Right ventricle myocardium inferior (tissue), 1 donor: ENCODE data around the gene PRKAA2. TPM values are rescaled to one million over a fixed set of nuclear protein-coding genes. Genes with fewer than 3 reads are reported as not detected.

Experiments
- ATAC-seq: fragments of 200-7000 bp; cut with Tn5 transposase; one replicate; pipeline ENCODE4 v1.9.1; 2020; ENCODE audit warnings: mild to moderate bottlenecking, moderate library complexity
- DNase-seq: peaks from one replicate; pipeline ENCODE4 v3.0.0; 2021; ENCODE audit errors: missing footprints
- intact Hi-C: fragments of 100-400 bp; cut with DNase I; formaldehyde crosslinking; loops from one replicate; pipeline ENCODE4 v1.11.0; 2022
- total RNA-seq: library from RNA; stranded (reverse); fragmentation: NEBNext Ultra II Directional; extraction: Animal tissue kit (Norgen Biotek cat#: 25700); gene quantifications from one replicate; pipeline ENCODE4 v1.2.1, GENCODE V29; 2021
- donor health status: DM: no; HTN: yes; CAD: no; lungs with severe emphysema.

PRKAA2 gene
- total RNA-seq, 1 donor from 2014 or later = 77.9 TPM

- no peak for DNase-seq
- intact Hi-C loops = loop anchor here (5.0 to 10.0 kb wide), 3 partner anchors 41 to 168 kb away; partner anchors contain the start of gene FYB2
- ATAC-seq = no peak
Measured at GRCh38 chr1:56646611-56647010, 1.5 kb downstream of the PRKAA2 start.

GRCh38 chr1:56647106-56647505 lies 2.0 kb downstream of the PRKAA2 start:
- no peak for DNase-seq
- no peak for ATAC-seq
- intact Hi-C loops = loop anchor here (5.0 to 10.0 kb wide), 3 partner anchors 40 to 168 kb away; partner anchors contain the start of gene FYB2

GRCh38 chr1:56648546-56648945 lies 3.4 kb downstream of the PRKAA2 start:
- intact Hi-C loops = loop anchor here (5.0 to 10.0 kb wide), 3 partner anchors 39 to 166 kb away; partner anchors contain the start of gene FYB2
- no peak for ATAC-seq
- DNase-seq = no peak

GRCh38 chr1:56654126-56654923 lies 9.2 kb downstream of the PRKAA2 start:
- intact Hi-C loops = no loop called here
- DNase-seq (no peak), ATAC-seq (peak; percentile 63)

GRCh38 chr1:56655991-56656613 lies 11.0 kb downstream of the PRKAA2 start:
- no peak for DNase-seq
- no peak for ATAC-seq
- intact Hi-C loops = no loop called here

- DNase-seq = no peak
- peak; percentile 52 for ATAC-seq
- intact Hi-C loops = no loop called here
Measured at GRCh38 chr1:56658254-56658653, 13.1 kb downstream of the PRKAA2 start.

GRCh38 chr1:56660293-56660692 lies 15.2 kb downstream of the PRKAA2 start:
- intact Hi-C loops = no loop called here
- DNase-seq (no peak), ATAC-seq (no peak)

GRCh38 chr1:56663846-56664245 lies 18.7 kb downstream of the PRKAA2 start:
- no peak for DNase-seq
- intact Hi-C loops = no loop called here
- no peak for ATAC-seq

- no peak for ATAC-seq
- DNase-seq = no peak
- intact Hi-C loops = no loop called here
Measured at GRCh38 chr1:56665384-56665783, 20.3 kb downstream of the PRKAA2 start.

- intact Hi-C loops = no loop called here
- DNase-seq = no peak
- ATAC-seq = no peak
Measured at GRCh38 chr1:56666112-56666608, 21.0 kb downstream of the PRKAA2 start.

GRCh38 chr1:56670350-56670749 lies 25.2 kb downstream of the PRKAA2 start:
- DNase-seq (no peak), ATAC-seq (no peak)
- intact Hi-C loops = no loop called here

- DNase-seq (no peak), ATAC-seq (no peak)
- intact Hi-C loops = no loop called here
Measured at GRCh38 chr1:56671085-56671484, 26.0 kb downstream of the PRKAA2 start.

- intact Hi-C loops = no loop called here
- ATAC-seq = no peak
- no peak for DNase-seq
Measured at GRCh38 chr1:56671542-56671941, 26.4 kb downstream of the PRKAA2 start.

- DNase-seq = no peak
- no peak for ATAC-seq
- intact Hi-C loops = no loop called here
Measured at GRCh38 chr1:56672579-56672978, 27.5 kb downstream of the PRKAA2 start.

- intact Hi-C loops = no loop called here
- ATAC-seq = no peak
- no peak for DNase-seq
Measured at GRCh38 chr1:56675763-56676162, 30.6 kb downstream of the PRKAA2 start.

GRCh38 chr1:56676571-56677035 lies 31.5 kb downstream of the PRKAA2 start:
- ATAC-seq = no peak
- intact Hi-C loops = no loop called here
- no peak for DNase-seq

GRCh38 chr1:56683569-56683968 lies 38.5 kb downstream of the PRKAA2 start:
- intact Hi-C loops = no loop called here
- ATAC-seq (no peak), DNase-seq (no peak)

GRCh38 chr1:56686169-56686568 lies 41.1 kb downstream of the PRKAA2 start:
- intact Hi-C loops = loop anchor here (5.0 kb wide), 1 partner anchor 39 kb away; the partner anchor contains the start of gene PRKAA2
- no peak for ATAC-seq

GRCh38 chr1:56688522-56689026 lies 43.5 kb downstream of the PRKAA2 start:
- intact Hi-C loops = loop anchor here (5.0 kb wide), 1 partner anchor 41 kb away; the partner anchor contains the start of gene PRKAA2

More at GRCh38 chr1:56686169-56686568, 41.1 kb downstream of the PRKAA2 start:
- DNase-seq = no peak

More at GRCh38 chr1:56688522-56689026, 43.5 kb downstream of the PRKAA2 start:
- no peak for ATAC-seq
- DNase-seq = no peak
